HCT116 (cell line): ENCODE results near the gene COL26A1. TPM values are rescaled to one million over a fixed set of nuclear protein-coding genes. Genes with fewer than 3 reads are reported as not detected.

Experiments
- ATAC-seq: fragments of 200-7000 bp; cut with Tn5 transposase; 2 replicates; pipeline ENCODE4 v1.9.1; 2020; ENCODE audit warnings: mild to moderate bottlenecking, moderate library complexity
- BruUV-seq: library from RNA; stranded (reverse); fragments of 400-500 nt; replicated peaks from 2 replicates; lab custom pipeline; 2021; lab: Mats Ljungman, UMichigan
- CTCF ChIA-PET: fragments of 300-600 bp; sonication (Branson Sonifier 250); formaldehyde crosslinking; loops from one replicate; lab custom pipeline; 2021; ENCODE audit warnings: antibody characterized with exemption; lab: Charles Lee
- POLR2A ChIA-PET: fragments of 300-600, 350-600 bp; sonication (Branson Sonifier 250); formaldehyde crosslinking; loops from one replicate; lab custom pipeline; 2021; ENCODE audit warnings: antibody characterized with exemption; lab: Charles Lee
- RAD21 ChIA-PET, 2 experiments: fragments of 300-600 bp; sonication (Branson Sonifier 250); formaldehyde crosslinking; loops; one replicate each; lab custom pipeline; 2023; ENCODE audit warnings: low total read pairs in 2 of 2; ENCODE audit not compliant: uncharacterized antibody in 2 of 2, unreplicated experiment in 2 of 2, low non-redundant PET in 1 of 2; lab: Charles Lee
- DNase-seq: peaks from one replicate; pipeline ENCODE4 v3.0.0-alpha.2; 2010; ENCODE audit warnings: low read depth, low spot score
- H2AFZ ChIP-seq: fragments of 200-600 bp; shearing (Covaris generic), sonication (generic); 2 replicates; pipeline ENCODE4 v1.6.1; 2017; ENCODE audit warnings: low read depth, mixed run types, mixed read lengths, antibody characterized with exemption, low read length; ENCODE audit not compliant: poor library complexity, severe bottlenecking
- H3K27ac ChIP-seq: 2 replicates; pipeline ENCODE4 v1.5.1; 2012; ENCODE audit warnings: low read depth, low read length
- H3K27me3 ChIP-seq: fragments of 200-600 bp; sonication (generic); 2 replicates; pipeline ENCODE4 v1.6.1; 2016; ENCODE audit warnings: mixed run types, low read length, mixed read lengths; ENCODE audit not compliant: insufficient read depth
- H3K36me3 ChIP-seq, 2 experiments: fragments of 200-500 bp in 1 of 2; fragments of 200-600 bp in 1 of 2; sonication (Bioruptor generic) in 1 of 2; sonication (generic) in 1 of 2; 2 replicates each; pipeline versions ENCODE4 v1.5.1 to v1.6.1; 2014 to 2016; ENCODE audit warnings: low read length in 2 of 2, inconsistent platforms in 1 of 2, mixed read lengths in 1 of 2, mixed run types in 1 of 2; ENCODE audit not compliant: insufficient read depth in 2 of 2, control insufficient read depth in 1 of 2
- H3K4me1 ChIP-seq, 2 experiments: fragments of 200-600 bp in 1 of 2; sonication (generic) in 1 of 2; 2 replicates each; pipeline versions ENCODE4 v1.5.1 to v1.6.1; 2012 to 2017; ENCODE audit warnings: low read length in 2 of 2, inconsistent platforms in 1 of 2, mild to moderate bottlenecking in 1 of 2, mixed read lengths in 1 of 2, mixed run types in 1 of 2, moderate library complexity in 1 of 2; ENCODE audit not compliant: insufficient read depth in 2 of 2, control insufficient read depth in 1 of 2
- H3K4me2 ChIP-seq: fragments of 200-600 bp; sonication (generic); 2 replicates; pipeline ENCODE4 v1.6.1; 2017; ENCODE audit warnings: mixed run types, low read length, mixed read lengths
- H3K4me3 ChIP-seq, 2 experiments: fragments of 200-600 bp in 1 of 2; sonication (generic) in 1 of 2; replicated peaks in 1 of 2; 2 replicates each; pipeline ENCODE4 v1.5.1; 2011 to 2016; ENCODE audit warnings: low read length in 2 of 2, control low read depth in 1 of 2, low read depth in 1 of 2, mild to moderate bottlenecking in 1 of 2, mixed read lengths in 1 of 2, mixed run types in 1 of 2
- H3K79me2 ChIP-seq: fragments of 200-600 bp; sonication (generic); 2 replicates; pipeline ENCODE4 v1.6.1; 2017; ENCODE audit warnings: mild to moderate bottlenecking, mixed run types, low read length, moderate library complexity, mixed read lengths; ENCODE audit not compliant: insufficient read depth
- H3K9ac ChIP-seq: fragments of 200-600 bp; sonication (generic); 2 replicates; pipeline ENCODE4 v1.6.1; 2016; ENCODE audit warnings: low read length, mixed read lengths
- H3K9me2 ChIP-seq: fragments of 200-600 bp; sonication (generic), shearing (Covaris generic); 2 replicates; pipeline ENCODE4 v1.6.1; 2017; ENCODE audit warnings: mixed run types, mild to moderate bottlenecking, moderate library complexity; ENCODE audit not compliant: insufficient read depth
- H3K9me3 ChIP-seq, 2 experiments: fragments of 200-500 bp in 1 of 2; fragments of 200-600 bp in 1 of 2; sonication (Bioruptor generic) in 1 of 2; sonication (generic) in 1 of 2; 2 replicates each; pipeline ENCODE4 v1.6.1; 2014 to 2017; ENCODE audit warnings: low read length in 2 of 2, mixed read lengths in 2 of 2, inconsistent platforms in 1 of 2, low read depth in 1 of 2, mild to moderate bottlenecking in 1 of 2, mixed run types in 1 of 2, moderate library complexity in 1 of 2; ENCODE audit not compliant: control insufficient read depth in 1 of 2, insufficient read depth in 1 of 2
- H4K20me1 ChIP-seq: fragments of 200-600 bp; sonication (generic), shearing (Covaris generic); 2 replicates; pipeline ENCODE4 v1.6.1; 2017; ENCODE audit warnings: mixed run types, mild to moderate bottlenecking, moderate library complexity; ENCODE audit not compliant: insufficient read depth
- CBX3 ChIP-seq: IDR thresholded peaks from 2 replicates; pipeline ENCODE4 v1.6.1; 2012; ENCODE audit warnings: low read depth
- CEBPB ChIP-seq: IDR thresholded peaks from 2 replicates; pipeline ENCODE4 v1.6.1; 2012; ENCODE audit warnings: low read depth
- ELF1 ChIP-seq: IDR thresholded peaks from 2 replicates; pipeline ENCODE4 v1.6.1; 2012; ENCODE audit warnings: low read depth, borderline replicate concordance
- EZH2 ChIP-seq: fragments of 200-600 bp; sonication (generic); IDR thresholded peaks from 2 replicates; pipeline ENCODE4 v1.6.1; 2017; ENCODE audit warnings: antibody characterized with exemption, mixed run types
- MAX ChIP-seq: IDR thresholded peaks from 2 replicates; pipeline ENCODE4 v1.6.1; 2012
- SP1 ChIP-seq: IDR thresholded peaks from 2 replicates; pipeline ENCODE4 v1.6.1; 2012; ENCODE audit warnings: low read depth
- SRF ChIP-seq: IDR thresholded peaks from 2 replicates; pipeline ENCODE4 v1.6.1; 2012; ENCODE audit warnings: low read depth
- YY1 ChIP-seq: IDR thresholded peaks from 2 replicates; pipeline ENCODE4 v1.6.1; 2011; ENCODE audit warnings: low read length, low read depth, moderate library complexity, mild to moderate bottlenecking; ENCODE audit not compliant: insufficient replicate concordance; ENCODE audit errors: extremely low read depth
- ZFX ChIP-seq: fragments of 450-650 bp; IDR thresholded peaks from 2 replicates; pipeline ENCODE4 v1.6.1; 2017
- intact Hi-C: fragments of 100-400 bp; cut with micrococcal nuclease; formaldehyde crosslinking; loops from 2 replicates; pipeline ENCODE4 v1.10.0; 2022
- total RNA-seq: library from RNA; stranded (reverse); gene quantifications from one replicate; pipeline ENCODE4 v1.2.1, GENCODE V29; 2021; ENCODE audit not compliant: unreplicated experiment
- TF ChIP-seq, protein P1 (sequence below): IDR thresholded peaks from 2 replicates; pipeline ENCODE4 v1.6.1; 2012; ENCODE audit warnings: low read depth
- TF ChIP-seq, protein P2 (sequence below), 3 experiments: fragments of 200-600 bp in 1 of 3; sonication (generic) in 1 of 3; IDR thresholded peaks in 2 of 3; conservative IDR thresholded peaks in 1 of 3; 2 replicates each; pipeline ENCODE4 v1.5.1; 2012 to 2017; ENCODE audit warnings: low read depth in 2 of 3, low read length in 2 of 3, antibody characterized with exemption in 1 of 3, borderline replicate concordance in 1 of 3, control low read depth in 1 of 3, mild to moderate bottlenecking in 1 of 3, mixed read lengths in 1 of 3, mixed run types in 1 of 3, moderate library complexity in 1 of 3; ENCODE audit not compliant: insufficient read depth in 1 of 3

Gene COL26A1
- total RNA-seq, 1 experiment from 2014 or later: 0.27 TPM

DNA sequence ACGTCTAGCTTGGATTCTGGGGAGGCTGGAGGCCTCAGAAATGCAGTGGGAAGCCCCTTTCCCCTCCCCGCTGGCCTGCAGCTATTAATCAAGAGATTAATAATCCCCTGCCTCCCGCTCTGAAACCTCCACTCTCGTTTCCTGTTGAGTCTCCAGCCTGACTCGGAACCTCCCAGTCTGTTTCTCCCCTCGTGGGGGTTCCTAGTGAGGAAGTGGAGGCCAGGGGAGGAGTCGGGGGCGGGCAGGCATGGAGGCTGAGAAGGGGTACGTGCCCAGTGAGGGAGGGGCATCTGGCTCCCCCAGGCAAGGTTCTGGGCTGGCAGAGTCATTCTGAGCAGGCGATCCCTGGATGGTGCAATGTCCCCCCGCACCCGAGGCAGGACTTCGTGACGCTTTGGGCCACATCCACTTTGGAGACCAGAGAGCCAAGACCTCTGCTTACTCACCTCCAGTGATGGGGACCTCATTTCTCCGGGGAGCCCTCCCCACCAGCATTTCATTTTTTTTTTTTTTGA lies 73.6 kb downstream of the COL26A1 start:
- DNase-seq (no peak), ATAC-seq (no peak)
- no peaks in the 10 kb centered on the region for H3K79me2 ChIP-seq
- H4K20me1 ChIP-seq: no peaks in the 10 kb centered on the region
- no peaks in the 10 kb centered on the region for H3K36me3 ChIP-seq
- H2AFZ ChIP-seq: no peak overlapping the region
- BruUV-seq: no TSS peak
- ChIA-PET RAD21 (no interaction called here), POLR2A (no interaction called here), CTCF (no interaction called here)
- H3K9me2 ChIP-seq: no peaks in the 10 kb centered on the region
- H3K27me3 ChIP-seq: no peaks in the 10 kb centered on the region
- peaks cover 7 to 14% of the 10 kb centered on the region in 2 experiments; a peak in 3 of 4 replicates for H3K4me1 ChIP-seq
- no peaks in the 10 kb centered on the region for H3K9me3 ChIP-seq
- H3K9ac ChIP-seq: no peak overlapping the region
- no peak for TF ChIP-seq CEBPB
- no peak for TF ChIP-seq ELF1
- no peak for TF ChIP-seq YY1
- no peak for TF ChIP-seq ZFX
- no peak for TF ChIP-seq SP1
- TF ChIP-seq, protein P1, sequence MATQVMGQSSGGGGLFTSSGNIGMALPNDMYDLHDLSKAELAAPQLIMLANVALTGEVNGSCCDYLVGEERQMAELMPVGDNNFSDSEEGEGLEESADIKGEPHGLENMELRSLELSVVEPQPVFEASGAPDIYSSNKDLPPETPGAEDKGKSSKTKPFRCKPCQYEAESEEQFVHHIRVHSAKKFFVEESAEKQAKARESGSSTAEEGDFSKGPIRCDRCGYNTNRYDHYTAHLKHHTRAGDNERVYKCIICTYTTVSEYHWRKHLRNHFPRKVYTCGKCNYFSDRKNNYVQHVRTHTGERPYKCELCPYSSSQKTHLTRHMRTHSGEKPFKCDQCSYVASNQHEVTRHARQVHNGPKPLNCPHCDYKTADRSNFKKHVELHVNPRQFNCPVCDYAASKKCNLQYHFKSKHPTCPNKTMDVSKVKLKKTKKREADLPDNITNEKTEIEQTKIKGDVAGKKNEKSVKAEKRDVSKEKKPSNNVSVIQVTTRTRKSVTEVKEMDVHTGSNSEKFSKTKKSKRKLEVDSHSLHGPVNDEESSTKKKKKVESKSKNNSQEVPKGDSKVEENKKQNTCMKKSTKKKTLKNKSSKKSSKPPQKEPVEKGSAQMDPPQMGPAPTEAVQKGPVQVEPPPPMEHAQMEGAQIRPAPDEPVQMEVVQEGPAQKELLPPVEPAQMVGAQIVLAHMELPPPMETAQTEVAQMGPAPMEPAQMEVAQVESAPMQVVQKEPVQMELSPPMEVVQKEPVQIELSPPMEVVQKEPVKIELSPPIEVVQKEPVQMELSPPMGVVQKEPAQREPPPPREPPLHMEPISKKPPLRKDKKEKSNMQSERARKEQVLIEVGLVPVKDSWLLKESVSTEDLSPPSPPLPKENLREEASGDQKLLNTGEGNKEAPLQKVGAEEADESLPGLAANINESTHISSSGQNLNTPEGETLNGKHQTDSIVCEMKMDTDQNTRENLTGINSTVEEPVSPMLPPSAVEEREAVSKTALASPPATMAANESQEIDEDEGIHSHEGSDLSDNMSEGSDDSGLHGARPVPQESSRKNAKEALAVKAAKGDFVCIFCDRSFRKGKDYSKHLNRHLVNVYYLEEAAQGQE: no peak
- no peak for TF ChIP-seq MAX
- no peak for TF ChIP-seq CBX3
- TF ChIP-seq, protein P2, sequence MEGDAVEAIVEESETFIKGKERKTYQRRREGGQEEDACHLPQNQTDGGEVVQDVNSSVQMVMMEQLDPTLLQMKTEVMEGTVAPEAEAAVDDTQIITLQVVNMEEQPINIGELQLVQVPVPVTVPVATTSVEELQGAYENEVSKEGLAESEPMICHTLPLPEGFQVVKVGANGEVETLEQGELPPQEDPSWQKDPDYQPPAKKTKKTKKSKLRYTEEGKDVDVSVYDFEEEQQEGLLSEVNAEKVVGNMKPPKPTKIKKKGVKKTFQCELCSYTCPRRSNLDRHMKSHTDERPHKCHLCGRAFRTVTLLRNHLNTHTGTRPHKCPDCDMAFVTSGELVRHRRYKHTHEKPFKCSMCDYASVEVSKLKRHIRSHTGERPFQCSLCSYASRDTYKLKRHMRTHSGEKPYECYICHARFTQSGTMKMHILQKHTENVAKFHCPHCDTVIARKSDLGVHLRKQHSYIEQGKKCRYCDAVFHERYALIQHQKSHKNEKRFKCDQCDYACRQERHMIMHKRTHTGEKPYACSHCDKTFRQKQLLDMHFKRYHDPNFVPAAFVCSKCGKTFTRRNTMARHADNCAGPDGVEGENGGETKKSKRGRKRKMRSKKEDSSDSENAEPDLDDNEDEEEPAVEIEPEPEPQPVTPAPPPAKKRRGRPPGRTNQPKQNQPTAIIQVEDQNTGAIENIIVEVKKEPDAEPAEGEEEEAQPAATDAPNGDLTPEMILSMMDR (IDR thresholded peaks at IDR 0.05 in 2 of 3, conservative IDR thresholded peaks at IDR 0.05 in 1 of 3; ENCODE audit: borderline replicate concordance in 1 of 3, insufficient read depth in 1 of 3, low read depth in 2 of 3, low read length in 2 of 3): no peak
- TF ChIP-seq EZH2: no peak
- no peak for TF ChIP-seq SRF
- no peak overlapping the region for H3K27ac ChIP-seq
- intact Hi-C loops: no loop called here
- no peak overlapping the region for H3K4me3 ChIP-seq
- H3K4me2 ChIP-seq: no peak overlapping the region
